GM19023 (cell line): ENCODE measurements around the gene MARCHF9.

ENCODE experiments used
- ATAC-seq: cut with Tn5 transposase; IDR thresholded peaks from one replicate; pipeline ENCODE4 v1.9.1; 2021; ENCODE audit warnings: mild to moderate bottlenecking, moderate library complexity; ENCODE audit not compliant: unreplicated experiment

The MARCHF9 gene

GRCh38 chr12:57737467-57738460, 17.1 kb upstream of the MARCHF9 start:
- ATAC-seq: no peak

GRCh38 chr12:57738661-57739237, 16.2 kb upstream of the MARCHF9 start, which contains the start of gene AGAP2:
TSS of gene AGAP2 (minus strand) at chr12:57738742. CDS start at chr12:57738246, 496 bp downstream.
- no peak for ATAC-seq

- ATAC-seq: no peak
Measured at GRCh38 chr12:57739387-57739786, 15.5 kb upstream of the MARCHF9 start.

GRCh38 chr12:57739914-57740538, 14.9 kb upstream of the MARCHF9 start:
- ATAC-seq: no peak

GRCh38 chr12:57740656-57741412, 14.1 kb upstream of the MARCHF9 start:
- ATAC-seq: peak; percentile 30

GRCh38 chr12:57741413-57741789, 13.5 kb upstream of the MARCHF9 start:
- no peak for ATAC-seq

- peak; percentile 51 for ATAC-seq
Measured at GRCh38 chr12:57741844-57742738, 12.8 kb upstream of the MARCHF9 start.

GRCh38 chr12:57743769-57744168, 11.1 kb upstream of the MARCHF9 start:
- no peak for ATAC-seq

GRCh38 chr12:57744194-57744776, 10.6 kb upstream of the MARCHF9 start:
- peak; percentile 33 for ATAC-seq

GRCh38 chr12:57744777-57745484, 10.0 kb upstream of the MARCHF9 start, which contains the start of gene TSPAN31:
TSS of gene TSPAN31 (plus strand) at chr12:57745039. CDS start at chr12:57745155, 116 bp downstream.
- ATAC-seq: peak; percentile 85

- ATAC-seq: no peak
Measured at GRCh38 chr12:57745485-57745881, 9.4 kb upstream of the MARCHF9 start.

- no peak for ATAC-seq
Measured at GRCh38 chr12:57746025-57746424, 8.9 kb upstream of the MARCHF9 start.

GRCh38 chr12:57749061-57749460, 5.8 kb upstream of the MARCHF9 start:
- ATAC-seq: no peak

- no peak for ATAC-seq
Measured at GRCh38 chr12:57750561-57751431, 4.1 kb upstream of the MARCHF9 start.

- no peak for ATAC-seq
Measured at GRCh38 chr12:57751432-57751787, 3.5 kb upstream of the MARCHF9 start.

GRCh38 chr12:57751788-57752667, 2.9 kb upstream of the MARCHF9 start, which contains the start of gene CDK4:
TSS of gene CDK4 (minus strand) at chr12:57752310. CDS start at chr12:57751717, 593 bp downstream.
- ATAC-seq: peak; percentile 69

- ATAC-seq: no peak
Measured at GRCh38 chr12:57752668-57753000, 2.3 kb upstream of the MARCHF9 start.
